Adrenal gland (tissue), 12 donors: ENCODE results near the gene TMEM117. TPM values are rescaled to one million over a fixed set of nuclear protein-coding genes. Genes with fewer than 3 reads are reported as not detected.

ENCODE experiments used
- DNase-seq, 7 donors: peaks; one replicate each; pipeline ENCODE4 v3.0.0-alpha.2; 2019 to 2020
- H3K27ac ChIP-seq, 5 donors: fragments of 200-600 bp; sonication (generic) in 4 of 5; 1 replicate in 3 of 5; 2 replicates in 2 of 5; pipeline versions ENCODE4 v1.5.1 to v1.8.0; 2016 to 2020; ENCODE audit warnings: mild to moderate bottlenecking in 1 of 5
- H3K27me3 ChIP-seq: fragments of 200-600 bp; 2 replicates; pipeline ENCODE4 v1.8.0; 2021
- H3K36me3 ChIP-seq, 2 donors: fragments of 200-600 bp; replicated peaks in 1 of 2; 1 replicate in 1 of 2; 2 replicates in 1 of 2; pipeline versions ENCODE4 v1.5.1 to v1.8.0; 2018 to 2022
- H3K4me1 ChIP-seq, 2 donors: fragments of 200-600 bp; replicated peaks in 1 of 2; 1 replicate in 1 of 2; 2 replicates in 1 of 2; pipeline versions ENCODE4 v1.5.1 to v1.8.0; 2018 to 2021
- H3K4me3 ChIP-seq, 4 donors: fragments of 200-600 bp; sonication (generic) in 3 of 4; one replicate each; pipeline ENCODE4 v1.5.1; 2016 to 2018
- H3K9me3 ChIP-seq, 3 donors: fragments of 200-600 bp; sonication (generic) in 1 of 3; replicated peaks in 1 of 3; 1 replicate in 2 of 3; 2 replicates in 1 of 3; pipeline versions ENCODE4 v1.5.1 to v1.8.0; 2016 to 2021
- POLR2A ChIP-seq, 2 donors: fragments of 450-650 bp; IDR thresholded peaks; one replicate each; pipeline ENCODE4 v1.6.1; 2017; ENCODE audit warnings: antibody characterized with exemption in 2 of 2, mild to moderate bottlenecking in 2 of 2, moderate library complexity in 1 of 2
- WGBS, 4 donors: extraction: QIAGEN DNeasy Blood & Tissue Kit in 2 of 4; methylation state at CpG; one replicate each; pipeline versions ENCODE4 v1.1.5 to v1.1.7; 2013 to 2017; 5-methylcytosine and 5-hydroxymethylcytosine counted together
- intact Hi-C, 2 donors: fragments of 100-400 bp; cut with DNase I; formaldehyde crosslinking; loops; one replicate each; pipeline versions ENCODE4 v1.14.1 to v1.15.0; 2022 to 2023
- polyA plus RNA-seq, 3 donors: library from polyadenylated mRNA; stranded (reverse); fragments of 200-250 nt in 2 of 3; fragments of 350-450 nt in 1 of 3; fragmentation: Illumina TruSeq in 1 of 3; extraction: RNeasy Lipid Tissue Mini Kit (QIAGEN cat#74804) in 1 of 3; gene quantifications; one replicate each; pipeline ENCODE4 v1.2.3, GENCODE V29; 2013 to 2014
- total RNA-seq, 9 donors: library from RNA; depleted of rRNA in 4 of 9; stranded (reverse); fragments of >200 nt in 4 of 9; fragments of 120-200 nt in 1 of 9; fragmentation: NEBNext Ultra II Directional in 1 of 9; extraction: Animal tissue kit (Norgen Biotek cat#: 25700) in 1 of 9; gene quantifications; one replicate each; pipeline versions ENCODE4 v1.1.0 to v1.2.4, GENCODE V29; 2013 to 2023
- TF ChIP-seq, protein P1 (sequence below), 6 experiments: fragments of 450-650 bp in 4 of 6; fragments of 200-600 bp in 2 of 6; sonication (generic) in 1 of 6; IDR thresholded peaks; 1 replicate in 5 of 6; 2 replicates in 1 of 6; pipeline versions ENCODE4 v1.5.1 to v1.8.0; 2016 to 2021; ENCODE audit warnings: antibody characterized with exemption in 6 of 6, mild to moderate bottlenecking in 2 of 6, moderate library complexity in 1 of 6
- donor health status: healthy with polysubstance abuse.
- donor health status: Bipolar disorder and iron deficiency.
- donor health status: DM: yes; HTN: yes; CAD: no.
- donor health status: DM: no; HTN: no; CAD: no.
- donor health status: DM: no; HTN: no; CAD: no.
- donor health status: DM: yes; HTN: yes; CAD: no.

Gene TMEM117
- total and polyA plus RNA-seq, 12 donors = 1.9 to 38.5 (median 6.7) TPM

DNA sequence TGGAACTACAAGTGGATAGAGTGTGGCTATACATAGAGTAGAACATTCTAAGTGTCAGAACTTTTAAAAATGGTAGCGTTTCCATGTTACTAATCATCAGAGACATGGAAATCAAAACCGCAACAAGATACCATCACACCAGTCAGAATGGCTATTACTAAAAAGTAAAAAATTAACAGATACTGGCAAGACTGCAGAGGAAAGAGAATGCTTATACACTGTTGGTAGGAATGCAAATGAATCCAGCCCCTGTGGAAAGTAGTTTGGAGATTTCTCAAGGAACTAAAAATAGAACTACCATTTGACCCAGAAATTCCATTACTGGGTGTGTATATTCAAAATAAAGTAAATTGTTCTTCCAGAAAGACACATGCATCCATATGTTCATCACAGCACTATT is 521.6 kb downstream of the TMEM117 start:
- intact Hi-C loops = no loop called here
- TF ChIP-seq, protein P1, sequence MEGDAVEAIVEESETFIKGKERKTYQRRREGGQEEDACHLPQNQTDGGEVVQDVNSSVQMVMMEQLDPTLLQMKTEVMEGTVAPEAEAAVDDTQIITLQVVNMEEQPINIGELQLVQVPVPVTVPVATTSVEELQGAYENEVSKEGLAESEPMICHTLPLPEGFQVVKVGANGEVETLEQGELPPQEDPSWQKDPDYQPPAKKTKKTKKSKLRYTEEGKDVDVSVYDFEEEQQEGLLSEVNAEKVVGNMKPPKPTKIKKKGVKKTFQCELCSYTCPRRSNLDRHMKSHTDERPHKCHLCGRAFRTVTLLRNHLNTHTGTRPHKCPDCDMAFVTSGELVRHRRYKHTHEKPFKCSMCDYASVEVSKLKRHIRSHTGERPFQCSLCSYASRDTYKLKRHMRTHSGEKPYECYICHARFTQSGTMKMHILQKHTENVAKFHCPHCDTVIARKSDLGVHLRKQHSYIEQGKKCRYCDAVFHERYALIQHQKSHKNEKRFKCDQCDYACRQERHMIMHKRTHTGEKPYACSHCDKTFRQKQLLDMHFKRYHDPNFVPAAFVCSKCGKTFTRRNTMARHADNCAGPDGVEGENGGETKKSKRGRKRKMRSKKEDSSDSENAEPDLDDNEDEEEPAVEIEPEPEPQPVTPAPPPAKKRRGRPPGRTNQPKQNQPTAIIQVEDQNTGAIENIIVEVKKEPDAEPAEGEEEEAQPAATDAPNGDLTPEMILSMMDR (IDR thresholded peaks at IDR 0.05) = no peak
- no peak for TF ChIP-seq POLR2A (IDR thresholded peaks at IDR 0.05)
- Histone ChIP-seq H3K36me3 (no peaks in the 10 kb centered on the region), H3K9me3 (peaks cover 0 to 6% (median 0%) of the 10 kb centered on the region in 3 donors), H3K27me3 (no peaks in the 10 kb centered on the region), H3K27ac (no peak overlapping the region), H3K4me3 (no peak overlapping the region), H3K4me1 (no peaks in the 10 kb centered on the region)
- WGBS, 4 donors = 96 to 97% (median 97%) methylated on average over 2 of the region's 2 CpGs
- no peak for DNase-seq

DNA sequence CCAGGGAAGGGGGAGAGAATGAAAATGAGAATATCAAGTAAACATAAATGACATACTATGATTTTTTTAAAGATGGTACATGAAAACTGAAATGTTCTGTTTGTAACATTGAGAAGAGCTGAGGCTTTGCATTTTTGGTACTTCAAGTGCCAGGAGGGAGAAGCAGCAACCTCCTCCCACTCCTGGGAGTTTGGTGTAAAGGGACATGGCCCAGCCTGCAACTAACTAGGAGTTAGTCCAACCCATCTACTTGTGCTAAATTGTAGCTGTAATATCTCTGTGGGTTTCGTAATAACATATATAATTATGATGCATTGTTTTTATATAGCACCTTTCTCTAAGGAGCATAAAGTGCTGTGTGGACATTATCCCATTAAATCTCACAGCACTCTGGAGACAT is 522.8 kb downstream of the TMEM117 start:
- Histone ChIP-seq H3K27me3 (no peaks in the 10 kb centered on the region), H3K4me3 (no peak overlapping the region), H3K27ac (no peak overlapping the region), H3K36me3 (no peaks in the 10 kb centered on the region), H3K9me3 (peaks cover 0 to 6% (median 0%) of the 10 kb centered on the region in 3 donors), H3K4me1 (no peaks in the 10 kb centered on the region)
- no peak for TF ChIP-seq POLR2A (IDR thresholded peaks at IDR 0.05)
- TF ChIP-seq, protein P1 (IDR thresholded peaks at IDR 0.05) = no peak
- intact Hi-C loops = no loop called here
- WGBS, 4 donors = 89 to 100% (median 97%) methylated on average over 1 of the region's 1 CpG
- DNase-seq = no peak

DNA sequence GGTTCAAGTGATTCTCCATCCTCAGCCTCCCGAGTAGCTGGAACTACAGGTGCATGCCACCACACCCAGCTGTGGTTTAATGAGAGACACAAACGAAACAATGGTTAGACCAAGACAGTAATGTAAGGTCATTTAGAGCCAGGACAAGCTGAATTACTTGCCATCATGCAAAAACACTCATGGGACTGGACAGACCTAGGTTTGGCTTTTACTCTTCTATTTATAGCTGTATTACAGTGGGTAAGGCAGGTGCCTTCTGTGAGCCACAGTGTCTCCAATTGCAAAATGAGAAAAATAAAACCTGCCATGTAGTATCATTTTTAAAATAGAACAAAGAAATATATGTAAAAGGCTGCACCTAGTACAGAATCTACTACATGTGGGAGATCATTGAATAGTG is 527.1 kb downstream of the TMEM117 start:
- DNase-seq = no peak
- Histone ChIP-seq H3K27me3 (no peaks in the 10 kb centered on the region), H3K9me3 (peaks cover 0 to 6% (median 0%) of the 10 kb centered on the region in 3 donors), H3K36me3 (no peaks in the 10 kb centered on the region), H3K4me1 (no peaks in the 10 kb centered on the region), H3K4me3 (no peak overlapping the region), H3K27ac (no peak overlapping the region)
- no peak for TF ChIP-seq POLR2A (IDR thresholded peaks at IDR 0.05)
- TF ChIP-seq, protein P1 (IDR thresholded peaks at IDR 0.05) = no peak
- 86 to 96% (median 88%) methylated on average over 2 of the region's 2 CpGs for WGBS, 4 donors
- intact Hi-C loops = no loop called here

DNA sequence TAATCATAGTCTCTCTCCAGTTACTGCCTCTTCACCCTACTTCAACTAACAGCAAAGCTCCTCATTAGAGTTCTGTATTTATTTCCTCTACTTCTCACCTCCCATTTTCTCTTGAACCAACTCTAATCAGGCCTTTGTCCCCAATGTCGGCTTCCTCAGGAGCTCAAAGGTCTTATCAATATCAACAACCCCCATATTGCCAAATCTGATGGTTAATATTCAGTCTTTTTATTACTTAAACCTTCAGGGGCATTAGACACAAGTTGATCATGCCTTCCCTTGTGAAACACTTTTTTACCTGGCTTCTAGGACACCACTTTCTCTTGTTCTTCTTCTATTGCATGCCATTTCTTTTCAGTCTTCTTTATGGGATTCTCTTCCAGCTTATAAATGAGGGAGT is 531.3 kb downstream of the TMEM117 start:
- Histone ChIP-seq H3K27ac (no peak overlapping the region), H3K4me1 (no peaks in the 10 kb centered on the region), H3K27me3 (no peaks in the 10 kb centered on the region), H3K36me3 (no peaks in the 10 kb centered on the region), H3K4me3 (no peak overlapping the region), H3K9me3 (no peaks in the 10 kb centered on the region)
- no peak for DNase-seq
- intact Hi-C loops = no loop called here
- TF ChIP-seq, protein P1 (IDR thresholded peaks at IDR 0.05) = no peak
- TF ChIP-seq POLR2A (IDR thresholded peaks at IDR 0.05) = no peak
- 89 to 97% (median 92%) methylated on average over 1 of the region's 1 CpG for WGBS, 4 donors
